Measurements from ENCODE around the gene MYO18A. TPM values are rescaled to one million over a fixed set of nuclear protein-coding genes. Genes with fewer than 3 reads are reported as not detected.

The MYO18A gene
- total RNA-seq, 1 donor from 2014 or later = 11.6 TPM

DNA sequence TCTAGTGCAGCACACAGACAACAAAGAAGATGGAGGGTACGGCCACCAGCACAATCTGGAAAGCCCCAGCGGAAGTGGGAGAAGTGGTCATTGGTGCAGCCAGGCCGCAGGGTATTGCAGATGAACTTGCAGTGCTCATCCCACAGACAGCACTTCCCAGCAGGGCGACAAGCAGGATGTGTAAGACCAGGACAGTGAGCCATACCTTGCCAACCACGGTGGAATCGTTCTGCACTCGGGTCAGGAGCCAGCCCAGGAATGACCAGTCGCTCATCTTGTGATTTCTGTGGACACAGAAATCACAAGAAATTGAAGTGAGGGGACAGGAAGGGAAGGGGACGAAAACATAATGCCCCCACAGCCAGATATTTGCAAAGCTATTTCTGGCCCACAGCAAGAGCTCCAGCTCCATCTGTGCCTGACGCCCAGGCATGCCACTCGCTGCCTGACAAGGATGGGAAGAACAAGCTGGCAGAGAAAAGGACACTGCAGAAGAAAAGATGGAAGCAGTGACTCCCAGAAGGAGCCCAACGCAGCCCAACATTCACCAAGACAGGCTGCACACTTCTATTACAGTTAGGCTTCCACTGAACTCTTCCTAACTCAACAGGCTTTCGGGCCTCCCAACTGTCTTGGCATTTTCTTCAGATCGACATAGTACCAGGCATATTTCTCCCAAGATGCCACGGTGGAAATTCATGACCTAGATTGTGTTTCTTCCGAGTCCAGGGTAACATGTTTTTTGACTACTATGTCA, 17.5 kb upstream of the MYO18A start:
- no peak for DNase-seq (ENCODE audit: low spot score)
- Histone ChIP-seq H4K20me1 (ENCODE audit: low read depth) (no peaks in the 10 kb centered on the region), H3K27ac (no peak overlapping the region), H3F3A (ENCODE audit: low read depth) (peaks cover 5% of the 10 kb centered on the region), H3K4me2 (no peak overlapping the region), H2AFZ (replicated peaks) (peak overlapping the region; percentile 15), H3K9me3 (ENCODE audit: low read depth) (no peaks in the 10 kb centered on the region), H3K27me3 (no peaks in the 10 kb centered on the region), H3K4me3 (no peak overlapping the region), H3K36me3 (no peaks in the 10 kb centered on the region), H3K79me2 (ENCODE audit: low read depth) (no peaks in the 10 kb centered on the region), H3K4me1 (peaks cover 9% of the 10 kb centered on the region), H3K9ac (no peak overlapping the region)
- Mint-ChIP-seq H3K27me3 (ENCODE audit: insufficient read depth, low read depth) (peaks cover 2% of the 10 kb centered on the region), H3K36me3 (no peaks in the 10 kb centered on the region), H3K4me3 (no peak overlapping the region), H3K4me1 (peaks cover 18% of the 10 kb centered on the region), H3K9me3 (no peaks in the 10 kb centered on the region), H3K27ac (no peak overlapping the region)
- TF ChIP-seq CTCF (IDR thresholded peaks at IDR 0.05) = no peak
- TF ChIP-seq EZH2phosphoT487 (IDR thresholded peaks at IDR 0.05) = no peak
- TF ChIP-seq EZH2 (IDR thresholded peaks at IDR 0.05) = no peak

DNA sequence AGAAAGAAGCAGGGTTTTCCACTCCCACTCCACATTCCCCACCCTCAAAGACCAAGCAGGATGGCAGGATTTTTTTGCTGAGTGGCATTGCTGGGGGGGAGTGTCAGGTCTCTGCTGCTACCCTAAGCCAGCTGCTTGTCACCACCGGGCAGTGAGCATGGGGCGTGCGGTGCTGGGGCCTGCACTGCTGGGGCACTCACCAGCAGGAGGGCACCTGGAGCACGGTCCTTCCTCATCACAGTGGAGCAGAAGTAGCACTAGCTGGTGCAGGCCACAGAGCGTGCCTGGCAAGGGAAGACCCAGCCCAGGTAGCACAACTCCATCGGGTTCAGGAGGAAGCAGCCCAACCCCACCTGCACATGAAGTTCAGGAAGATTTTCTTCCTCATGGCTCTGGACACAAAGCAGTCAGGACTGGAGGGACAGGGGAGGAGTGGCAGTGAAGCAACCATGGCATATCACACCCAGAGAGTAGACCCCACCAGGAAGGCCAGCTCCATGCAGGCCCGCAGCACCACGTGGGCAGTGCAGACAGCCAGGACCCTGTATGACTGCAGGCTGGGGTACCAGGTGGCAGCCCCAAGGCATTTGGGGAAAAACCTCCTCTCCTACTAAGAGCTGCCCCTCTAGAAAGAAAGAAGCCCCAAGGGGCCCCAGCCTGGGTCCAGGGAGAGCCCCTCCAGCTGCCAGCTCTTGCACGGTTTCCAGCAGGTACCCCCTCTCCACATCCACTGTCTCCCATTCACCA, 16.7 kb upstream of the MYO18A start:
- Mint-ChIP-seq H3K9me3 (no peaks in the 10 kb centered on the region), H3K36me3 (no peaks in the 10 kb centered on the region), H3K4me3 (no peak overlapping the region), H3K27ac (peak overlapping the region; percentile 17), H3K27me3 (ENCODE audit: insufficient read depth, low read depth) (peaks cover 2% of the 10 kb centered on the region), H3K4me1 (peaks cover 18% of the 10 kb centered on the region)
- Histone ChIP-seq H3K9ac (no peak overlapping the region), H3K27me3 (no peaks in the 10 kb centered on the region), H2AFZ (replicated peaks) (peak overlapping the region; percentile 15), H3K4me3 (no peak overlapping the region), H3F3A (ENCODE audit: low read depth) (peaks cover 5% of the 10 kb centered on the region), H3K9me3 (ENCODE audit: low read depth) (no peaks in the 10 kb centered on the region), H3K36me3 (no peaks in the 10 kb centered on the region), H3K27ac (no peak overlapping the region), H3K79me2 (ENCODE audit: low read depth) (no peaks in the 10 kb centered on the region), H3K4me2 (no peak overlapping the region), H4K20me1 (ENCODE audit: low read depth) (no peaks in the 10 kb centered on the region), H3K4me1 (peaks cover 9% of the 10 kb centered on the region)
- no peak for DNase-seq (ENCODE audit: low spot score)
- TF ChIP-seq CTCF (IDR thresholded peaks at IDR 0.05) (no peak), EZH2phosphoT487 (IDR thresholded peaks at IDR 0.05) (no peak), EZH2 (IDR thresholded peaks at IDR 0.05) (no peak)

DNA sequence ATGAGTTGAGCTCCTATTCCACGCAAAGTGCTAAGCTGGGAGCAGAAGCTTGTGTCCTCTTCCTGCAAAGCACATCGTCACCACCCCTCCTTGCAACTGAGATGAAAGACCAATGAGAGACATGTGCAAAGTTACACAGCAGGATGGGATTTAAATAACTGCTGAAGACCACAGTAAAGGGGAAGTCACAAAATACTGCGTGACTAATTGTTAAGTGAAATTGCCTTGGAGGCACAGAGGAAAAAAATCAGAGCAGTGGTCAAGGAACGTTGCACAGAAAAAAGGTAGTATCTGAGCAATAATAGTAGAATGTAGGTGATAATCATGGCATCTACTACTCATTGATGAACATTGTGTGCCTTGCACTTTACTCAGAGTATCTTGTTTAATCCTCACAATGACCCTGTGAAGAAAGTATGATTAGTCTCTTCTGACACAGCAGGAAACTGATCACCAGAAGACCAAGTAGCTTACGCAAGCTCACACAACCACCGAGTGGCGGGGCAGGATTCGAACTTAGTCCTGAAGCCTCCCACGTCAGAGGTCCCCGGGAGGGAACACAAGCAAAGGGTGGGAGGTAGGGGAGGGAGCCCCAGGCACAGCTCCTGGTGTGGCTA, 15.4 kb upstream of the MYO18A start:
- H3K27ac Mint-ChIP-seq = no peak overlapping the region
- peaks cover 18% of the 10 kb centered on the region for H3K4me1 Mint-ChIP-seq
- no peak overlapping the region for H3K4me3 Mint-ChIP-seq
- TF ChIP-seq EZH2phosphoT487 (IDR thresholded peaks at IDR 0.05) = no peak
- TF ChIP-seq EZH2 (IDR thresholded peaks at IDR 0.05) = no peak
- no peak for TF ChIP-seq CTCF (IDR thresholded peaks at IDR 0.05)
- peaks cover 9% of the 10 kb centered on the region for H3K4me1 ChIP-seq
- H3K9ac ChIP-seq = no peak overlapping the region
- H3K79me2 ChIP-seq (ENCODE audit: low read depth) = no peaks in the 10 kb centered on the region
- H3K27ac ChIP-seq = no peak overlapping the region
- H3K36me3 ChIP-seq = no peaks in the 10 kb centered on the region
- H3K36me3 Mint-ChIP-seq = no peaks in the 10 kb centered on the region
- H2AFZ ChIP-seq (replicated peaks) = no peak overlapping the region
- peaks cover 2% of the 10 kb centered on the region for H3K27me3 Mint-ChIP-seq (ENCODE audit: insufficient read depth, low read depth)
- H3F3A ChIP-seq (ENCODE audit: low read depth) = peaks cover 5% of the 10 kb centered on the region
- no peak for DNase-seq (ENCODE audit: low spot score)
- H3K9me3 Mint-ChIP-seq = no peaks in the 10 kb centered on the region
- H4K20me1 ChIP-seq (ENCODE audit: low read depth) = no peaks in the 10 kb centered on the region
- H3K9me3 ChIP-seq (ENCODE audit: low read depth) = no peaks in the 10 kb centered on the region
- no peak overlapping the region for H3K4me3 ChIP-seq
- no peaks in the 10 kb centered on the region for H3K27me3 ChIP-seq
- H3K4me2 ChIP-seq = no peak overlapping the region
